Spinal cord (tissue), 10 donors: ENCODE measurements around the gene UQCC2. TPM values are rescaled to one million over a fixed set of nuclear protein-coding genes. Genes with fewer than 3 reads are reported as not detected.

Experiments
- DNase-seq, 6 donors: peaks; one replicate each; pipeline versions ENCODE4 v3.0.0 to v3.0.0-alpha.2; 2013 to 2015; ENCODE audit warnings: low spot score in 6 of 6, low read depth in 4 of 6
- H3K27ac ChIP-seq: one replicate; pipeline ENCODE4 v1.5.1; 2013; ENCODE audit warnings: low read depth, low read length, control low read depth
- H3K27me3 ChIP-seq: one replicate; pipeline ENCODE4 v1.6.1; 2013; ENCODE audit warnings: low read length; ENCODE audit not compliant: control insufficient read depth, insufficient read depth
- H3K36me3 ChIP-seq: one replicate; pipeline ENCODE4 v1.6.1; 2013; ENCODE audit warnings: low read length; ENCODE audit not compliant: control insufficient read depth, insufficient read depth
- H3K4me1 ChIP-seq: one replicate; pipeline ENCODE4 v1.6.1; 2013; ENCODE audit warnings: low read length; ENCODE audit not compliant: control insufficient read depth, insufficient read depth
- H3K4me3 ChIP-seq: one replicate; pipeline ENCODE4 v1.5.1; 2013; ENCODE audit warnings: low read depth, low read length, control low read depth
- H3K9me3 ChIP-seq: one replicate; pipeline ENCODE4 v1.6.1; 2013; ENCODE audit warnings: low read length; ENCODE audit not compliant: control insufficient read depth, insufficient read depth
- WGBS: methylation state at CpG from one replicate; pipeline ENCODE4 v1.1.5; 2013; ENCODE audit warnings: missing lambda C conversion rate; ENCODE audit not compliant: insufficient coverage; 5-methylcytosine and 5-hydroxymethylcytosine counted together
- long read RNA-seq, 4 donors: transcript quantifications; one replicate each; lab custom pipeline, GENCODE V29; 2026
- polyA plus RNA-seq, 2 donors: library from polyadenylated mRNA; unstranded; fragments of 120-200 nt; gene quantifications; one replicate each; pipeline ENCODE4 v1.2.1, GENCODE V29; 2013; ENCODE audit not compliant: insufficient read length in 2 of 2
- total RNA-seq, 2 donors: library from RNA; depleted of rRNA in 1 of 2; stranded (reverse); fragments of 120-200 nt in 1 of 2; fragments of >200 nt in 1 of 2; gene quantifications; one replicate each; pipeline versions ENCODE4 v1.2.3 to v1.2.4, GENCODE V29; 2013 to 2014
- donor health status: healthy.

Gene UQCC2
- 100 to 1,000 TPM in 1 of 2 donors, 10 to 100 TPM in 1; 28.5 to 110 TPM for total RNA-seq
- 100 to 1,000 TPM in 1 of 2 donors, 10 to 100 TPM in 1; 92.0 to 101 TPM for polyA plus RNA-seq
- long read RNA-seq, donor 1, full-length matches to known transcripts, result 99 of 99 reads
- long read RNA-seq, donor 1, partial matches to known transcripts, result 0 of 99 reads
- long read RNA-seq, donor 1, other reads (novel, unspliced or antisense), result 0 of 99 reads
- long read RNA-seq, donor 2, full-length matches to known transcripts, result 32 of 32 reads
- long read RNA-seq, donor 2, partial matches to known transcripts, result 0 of 32 reads
- long read RNA-seq, donor 2, other reads (novel, unspliced or antisense), result 0 of 32 reads
- long read RNA-seq, donor 3, full-length matches to known transcripts, result 45 of 45 reads
- long read RNA-seq, donor 3, partial matches to known transcripts, result 0 of 45 reads
- long read RNA-seq, donor 3, other reads (novel, unspliced or antisense), result 0 of 45 reads
- long read RNA-seq, donor 4, full-length matches to known transcripts, result 260 of 265 reads
- long read RNA-seq, donor 4, partial matches to known transcripts, result 5 of 265 reads
- long read RNA-seq, donor 4, other reads (novel, unspliced or antisense), result 0 of 265 reads

GRCh38 chr6:33711140-33712129 lies at the start of gene UQCC2:
Gene UQCC2 (minus strand): TSS chr6:33711700. CDS start chr6:33711686, 14 bp downstream.
- Histone ChIP-seq H3K27ac (peak within 1 kb of the TSS; percentile 93), H3K4me1 (peaks cover 20% of the 10 kb centered on the region), H3K36me3 (peaks cover 8% of the 10 kb centered on the region), H3K27me3 (no peaks in the 10 kb centered on the region), H3K9me3 (no peaks in the 10 kb centered on the region), H3K4me3 (peak within 1 kb of the TSS; percentile 98)
- WGBS, result 2% methylated on average over 67 of the region's 73 CpGs
- DNase-seq, result peak; percentile 93 to 99 (median 97)

GRCh38 chr6:33759887-33760629 lies 48.6 kb upstream of the UQCC2 start:
- no peaks in the 10 kb centered on the region for H3K9me3 ChIP-seq
- 86% methylated on average over 8 of the region's 9 CpGs for WGBS

DNA sequence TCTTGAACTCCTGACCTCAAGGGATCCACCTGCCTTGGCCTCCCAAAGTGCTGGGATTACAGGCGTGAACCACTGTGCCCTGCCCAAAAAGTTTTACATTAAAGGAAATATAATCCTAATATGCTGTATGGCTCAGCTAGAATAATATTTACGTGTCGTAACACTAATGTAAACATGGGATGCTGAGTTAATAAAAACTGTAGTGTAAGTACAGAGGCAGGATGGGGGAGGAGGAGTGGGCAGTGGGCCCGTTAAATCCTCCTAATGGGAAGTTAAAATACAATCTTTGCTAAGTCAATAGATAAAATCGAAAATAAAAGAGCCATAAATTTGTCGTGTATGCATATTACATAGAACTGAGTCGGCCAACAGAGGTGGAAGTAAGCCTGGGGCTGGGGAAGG lies 47.3 kb upstream of the UQCC2 start:
- no peaks in the 10 kb centered on the region for H3K9me3 ChIP-seq
- no peak for DNase-seq
- no peak overlapping the region for H3K4me3 ChIP-seq
- H3K27me3 ChIP-seq, result no peaks in the 10 kb centered on the region
- no peak overlapping the region for H3K27ac ChIP-seq
- no peaks in the 10 kb centered on the region for H3K36me3 ChIP-seq
- 92% methylated on average over 6 of the region's 7 CpGs for WGBS
- peaks cover 24% of the 10 kb centered on the region for H3K4me1 ChIP-seq

More at GRCh38 chr6:33759887-33760629, 48.6 kb upstream of the UQCC2 start:
- Histone ChIP-seq H3K4me1 (peaks cover 22% of the 10 kb centered on the region), H3K27me3 (no peaks in the 10 kb centered on the region), H3K36me3 (no peaks in the 10 kb centered on the region), H3K27ac (no peak overlapping the region), H3K4me3 (no peak overlapping the region)
- no peak for DNase-seq

GRCh38 chr6:33757906-33758305 lies 46.4 kb upstream of the UQCC2 start:
- no peak for DNase-seq
- Histone ChIP-seq H3K9me3 (no peaks in the 10 kb centered on the region), H3K36me3 (no peaks in the 10 kb centered on the region), H3K27ac (no peak overlapping the region), H3K4me1 (peaks cover 24% of the 10 kb centered on the region), H3K27me3 (no peaks in the 10 kb centered on the region), H3K4me3 (no peak overlapping the region)
- 81% methylated on average over 8 of the region's 10 CpGs for WGBS

DNA sequence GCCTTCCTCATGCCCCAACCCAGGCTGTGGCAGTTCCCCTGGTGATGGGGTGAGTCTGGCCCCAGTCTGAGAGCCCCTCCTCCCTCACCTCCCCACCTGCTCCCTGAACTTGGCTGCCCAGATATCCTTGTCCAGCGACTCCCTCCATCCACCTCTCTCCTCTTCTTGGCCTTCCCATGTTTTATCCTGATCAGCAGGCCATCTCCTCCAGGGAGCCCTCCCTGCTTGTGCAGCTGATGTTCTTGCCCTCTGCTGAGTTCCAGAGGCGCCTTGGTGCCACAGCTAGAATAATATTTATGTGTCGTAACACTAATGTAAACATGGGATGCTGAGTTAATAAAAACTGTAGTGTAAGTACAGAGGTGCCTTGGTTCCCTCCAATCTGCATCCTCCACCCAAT lies 45.6 kb upstream of the UQCC2 start:
- Histone ChIP-seq H3K27ac (no peak overlapping the region), H3K4me3 (no peak overlapping the region), H3K36me3 (no peaks in the 10 kb centered on the region), H3K4me1 (peaks cover 21% of the 10 kb centered on the region), H3K27me3 (no peaks in the 10 kb centered on the region), H3K9me3 (no peaks in the 10 kb centered on the region)
- WGBS, result 77% methylated on average over 2 of the region's 3 CpGs
- DNase-seq, result no peak

- no peak overlapping the region for H3K27ac ChIP-seq
- H3K36me3 ChIP-seq, result no peaks in the 10 kb centered on the region
Observed at GRCh38 chr6:33756211-33756954, 44.9 kb upstream of the UQCC2 start.

DNA sequence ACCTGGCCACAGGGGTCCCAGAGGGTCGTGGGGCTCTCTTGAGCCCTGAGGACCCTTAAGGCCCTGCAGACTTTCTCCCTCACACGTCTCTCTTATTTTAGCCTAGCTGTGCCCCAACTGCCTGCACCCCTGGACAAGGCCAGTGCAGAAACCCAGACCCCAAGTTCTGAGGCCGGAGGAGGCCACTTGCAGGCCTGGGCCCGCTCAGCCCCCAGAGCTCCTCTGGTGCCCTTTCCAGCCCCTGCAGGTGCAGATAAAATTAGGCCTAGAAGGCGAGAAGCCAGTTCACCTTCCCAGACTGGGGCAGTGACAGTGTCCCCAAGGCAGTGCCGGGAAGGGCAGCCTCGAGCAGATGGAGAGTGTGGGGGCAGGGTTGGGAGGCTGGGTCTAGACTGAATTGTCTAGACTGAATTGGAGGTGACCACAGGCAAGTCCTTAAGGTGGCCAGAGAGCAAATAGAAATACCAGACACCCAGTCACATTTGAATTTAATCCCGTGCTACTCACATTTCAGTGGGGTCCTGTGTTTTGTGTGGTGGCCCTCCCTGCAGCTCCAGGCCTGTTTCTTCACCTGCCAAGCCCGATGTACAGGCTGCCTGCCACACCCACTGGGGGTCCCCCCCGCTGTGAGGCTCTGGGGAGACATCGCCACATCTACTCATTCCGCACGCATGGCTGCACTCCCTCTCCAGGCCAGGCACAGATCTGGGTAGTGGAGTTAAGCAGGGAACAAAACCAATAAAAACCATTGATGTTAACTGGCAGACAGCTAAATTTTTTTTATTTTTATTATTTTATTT lies 43.8 kb upstream of the UQCC2 start:
- no peak overlapping the region for H3K27ac ChIP-seq
- DNase-seq, result peak in 1 of 6 donors; percentile 57
- WGBS, result 68% methylated on average over 8 of the region's 13 CpGs
- peaks cover 6% of the 10 kb centered on the region for H3K4me1 ChIP-seq
- H3K27me3 ChIP-seq, result no peaks in the 10 kb centered on the region
- H3K36me3 ChIP-seq, result no peaks in the 10 kb centered on the region
- no peaks in the 10 kb centered on the region for H3K9me3 ChIP-seq
- no peak overlapping the region for H3K4me3 ChIP-seq

More at GRCh38 chr6:33756211-33756954, 44.9 kb upstream of the UQCC2 start:
- H3K4me3 ChIP-seq, result no peak overlapping the region
- no peaks in the 10 kb centered on the region for H3K9me3 ChIP-seq
- H3K27me3 ChIP-seq, result no peaks in the 10 kb centered on the region
- 83% methylated on average over 11 of the region's 12 CpGs for WGBS
- peaks cover 14% of the 10 kb centered on the region for H3K4me1 ChIP-seq
- DNase-seq, result no peak

- 57% methylated on average over 11 of the region's 11 CpGs for WGBS
- peak in 1 of 6 donors; percentile 74 for DNase-seq
Observed at GRCh38 chr6:33754222-33754621, 42.7 kb upstream of the UQCC2 start.

More at GRCh38 chr6:33754222-33754621, 42.7 kb upstream of the UQCC2 start:
- H3K4me3 ChIP-seq, result no peak overlapping the region
- H3K27ac ChIP-seq, result no peak overlapping the region
- H3K4me1 ChIP-seq, result peaks cover 6% of the 10 kb centered on the region
- H3K9me3 ChIP-seq, result no peaks in the 10 kb centered on the region
- no peaks in the 10 kb centered on the region for H3K36me3 ChIP-seq
- H3K27me3 ChIP-seq, result no peaks in the 10 kb centered on the region
